ENCODE data around the gene UBR1.
"Not testable (repeated sequence)": the region's sequence is repeated elsewhere in the genome, so short reads cannot be mapped to it uniquely, and the experiment has no call there.

The UBR1 gene

DNA sequence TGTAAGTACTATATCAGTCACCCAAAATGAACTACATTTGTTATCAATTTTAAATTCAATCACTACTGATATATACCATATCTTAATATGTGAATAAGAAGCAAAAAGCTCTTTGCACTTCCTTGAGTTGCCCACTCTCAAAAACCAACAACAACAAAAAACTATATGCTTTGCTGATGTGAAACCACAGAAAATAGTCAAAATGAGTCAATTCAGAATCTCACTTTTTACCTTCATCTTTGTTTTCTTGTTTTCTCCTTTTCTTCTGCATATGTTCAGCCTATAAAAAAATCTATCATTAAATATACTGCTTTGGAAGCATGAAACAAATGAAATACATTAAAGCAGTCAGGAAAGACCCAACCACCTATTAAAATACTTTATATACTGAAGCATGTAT lies 80.7 kb downstream of the UBR1 start:
- no peak overlapping the region for H2AFZ ChIP-seq
- no peak overlapping the region for H3K27ac ChIP-seq
- H3K36me3 ChIP-seq (ENCODE audit: control insufficient read depth, insufficient read depth, low read length): no peaks in the 10 kb centered on the region
- H3K27me3 ChIP-seq (ENCODE audit: control insufficient read depth, insufficient read depth, low read length): no peaks in the 10 kb centered on the region
- no peak overlapping the region for H3K4me2 ChIP-seq (ENCODE audit: low read length)
- H3K4me1 ChIP-seq: no peaks in the 10 kb centered on the region
- TF ChIP-seq, protein P1, sequence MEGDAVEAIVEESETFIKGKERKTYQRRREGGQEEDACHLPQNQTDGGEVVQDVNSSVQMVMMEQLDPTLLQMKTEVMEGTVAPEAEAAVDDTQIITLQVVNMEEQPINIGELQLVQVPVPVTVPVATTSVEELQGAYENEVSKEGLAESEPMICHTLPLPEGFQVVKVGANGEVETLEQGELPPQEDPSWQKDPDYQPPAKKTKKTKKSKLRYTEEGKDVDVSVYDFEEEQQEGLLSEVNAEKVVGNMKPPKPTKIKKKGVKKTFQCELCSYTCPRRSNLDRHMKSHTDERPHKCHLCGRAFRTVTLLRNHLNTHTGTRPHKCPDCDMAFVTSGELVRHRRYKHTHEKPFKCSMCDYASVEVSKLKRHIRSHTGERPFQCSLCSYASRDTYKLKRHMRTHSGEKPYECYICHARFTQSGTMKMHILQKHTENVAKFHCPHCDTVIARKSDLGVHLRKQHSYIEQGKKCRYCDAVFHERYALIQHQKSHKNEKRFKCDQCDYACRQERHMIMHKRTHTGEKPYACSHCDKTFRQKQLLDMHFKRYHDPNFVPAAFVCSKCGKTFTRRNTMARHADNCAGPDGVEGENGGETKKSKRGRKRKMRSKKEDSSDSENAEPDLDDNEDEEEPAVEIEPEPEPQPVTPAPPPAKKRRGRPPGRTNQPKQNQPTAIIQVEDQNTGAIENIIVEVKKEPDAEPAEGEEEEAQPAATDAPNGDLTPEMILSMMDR (IDR thresholded peaks at IDR 0.05): no peak
- no peak overlapping the region for H3K4me3 ChIP-seq (ENCODE audit: low read depth, low read length)
- H3K9ac ChIP-seq: no peak overlapping the region
- no peaks in the 10 kb centered on the region for H3K79me2 ChIP-seq
- H3K9me3 ChIP-seq (ENCODE audit: control insufficient read depth, low read length): no peaks in the 10 kb centered on the region

DNA sequence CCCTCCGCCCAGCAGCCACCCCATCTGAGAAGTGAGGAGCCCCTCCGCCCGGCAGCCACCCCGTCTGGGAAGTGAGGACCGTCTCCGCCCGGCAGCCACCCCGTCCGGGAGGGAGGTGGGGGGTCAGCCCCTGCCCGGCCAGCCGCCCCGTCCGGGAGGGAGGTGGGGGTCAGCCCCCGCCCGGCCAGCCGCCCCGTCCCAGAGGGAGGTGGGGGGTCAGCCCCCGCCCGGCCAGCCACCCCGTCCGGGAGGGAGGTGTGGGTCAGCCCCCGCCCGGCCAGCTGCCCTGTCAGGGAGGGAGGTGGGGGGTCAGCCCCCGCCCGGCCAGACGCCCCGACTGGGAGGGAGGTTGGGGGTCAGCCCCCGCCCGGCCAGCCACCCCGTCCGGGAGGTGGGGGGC lies 91.2 kb downstream of the UBR1 start:
- not testable (repeated sequence) for H3K4me2 ChIP-seq (ENCODE audit: low read length); H3K4me3 ChIP-seq (ENCODE audit: low read depth, low read length); H2AFZ ChIP-seq; H3K79me2 ChIP-seq; H3K9me3 ChIP-seq (ENCODE audit: control insufficient read depth, low read length); H3K4me1 ChIP-seq; H3K9ac ChIP-seq; H3K27me3 ChIP-seq (ENCODE audit: control insufficient read depth, insufficient read depth, low read length); H3K27ac ChIP-seq; H3K36me3 ChIP-seq (ENCODE audit: control insufficient read depth, insufficient read depth, low read length)

DNA sequence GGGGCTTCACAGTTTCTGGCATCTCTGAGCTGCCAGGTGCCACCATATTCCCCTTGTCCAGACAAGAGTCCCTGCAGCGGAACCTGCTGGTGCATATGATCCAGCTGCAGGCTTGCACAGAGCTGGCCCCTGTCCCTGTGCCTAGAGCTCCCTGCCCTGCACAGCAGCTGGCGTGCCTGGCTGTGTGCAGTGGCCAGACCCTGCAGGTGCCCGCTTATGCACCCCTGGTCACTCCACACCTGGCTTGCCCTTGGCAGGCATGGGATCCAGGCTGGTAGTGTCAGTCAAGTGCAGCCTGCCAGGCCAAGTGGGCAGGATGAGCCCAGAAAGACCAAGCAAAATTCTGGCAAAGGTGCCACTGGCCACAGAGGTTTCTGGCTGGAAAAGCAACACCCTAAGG lies 96.6 kb downstream of the UBR1 start:
- no peaks in the 10 kb centered on the region for H3K36me3 ChIP-seq (ENCODE audit: control insufficient read depth, insufficient read depth, low read length)
- no peak overlapping the region for H3K4me3 ChIP-seq (ENCODE audit: low read depth, low read length)
- TF ChIP-seq, protein P1 (IDR thresholded peaks at IDR 0.05): no peak
- no peak overlapping the region for H3K9ac ChIP-seq
- H2AFZ ChIP-seq: no peak overlapping the region
- H3K79me2 ChIP-seq: no peaks in the 10 kb centered on the region
- no peaks in the 10 kb centered on the region for H3K4me1 ChIP-seq
- H3K27ac ChIP-seq: no peak overlapping the region
- H3K27me3 ChIP-seq (ENCODE audit: control insufficient read depth, insufficient read depth, low read length): no peaks in the 10 kb centered on the region
- no peak overlapping the region for H3K4me2 ChIP-seq (ENCODE audit: low read length)
- no peaks in the 10 kb centered on the region for H3K9me3 ChIP-seq (ENCODE audit: control insufficient read depth, low read length)

DNA sequence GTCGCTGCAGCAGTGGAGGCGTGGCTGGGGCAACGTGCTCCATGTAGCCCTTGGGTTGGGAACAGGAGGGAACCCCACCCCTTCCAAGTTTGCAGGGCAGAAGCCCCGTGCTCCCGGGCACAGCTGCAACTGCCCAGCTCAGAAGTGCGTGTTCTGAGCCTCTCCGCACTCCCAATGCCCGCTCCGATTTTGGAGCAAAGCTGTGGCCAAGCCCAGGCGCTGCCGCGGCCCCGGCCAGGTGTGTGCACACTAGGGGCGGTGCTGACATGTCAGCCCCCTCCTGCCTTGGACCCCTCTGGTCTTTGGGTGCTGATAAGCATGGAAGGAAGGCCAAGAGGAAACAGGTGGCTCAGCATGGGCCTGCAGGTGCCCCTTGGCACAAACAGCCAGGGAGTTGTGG lies 97.7 kb downstream of the UBR1 start:
- H3K36me3 ChIP-seq (ENCODE audit: control insufficient read depth, insufficient read depth, low read length): no peaks in the 10 kb centered on the region
- H3K27ac ChIP-seq: no peak overlapping the region
- H3K9ac ChIP-seq: no peak overlapping the region
- H2AFZ ChIP-seq: no peak overlapping the region
- TF ChIP-seq, protein P1 (IDR thresholded peaks at IDR 0.05): no peak
- H3K9me3 ChIP-seq (ENCODE audit: control insufficient read depth, low read length): no peaks in the 10 kb centered on the region
- H3K4me3 ChIP-seq (ENCODE audit: low read depth, low read length): no peak overlapping the region
- no peaks in the 10 kb centered on the region for H3K4me1 ChIP-seq
- no peak overlapping the region for H3K4me2 ChIP-seq (ENCODE audit: low read length)
- no peaks in the 10 kb centered on the region for H3K27me3 ChIP-seq (ENCODE audit: control insufficient read depth, insufficient read depth, low read length)
- no peaks in the 10 kb centered on the region for H3K79me2 ChIP-seq

DNA sequence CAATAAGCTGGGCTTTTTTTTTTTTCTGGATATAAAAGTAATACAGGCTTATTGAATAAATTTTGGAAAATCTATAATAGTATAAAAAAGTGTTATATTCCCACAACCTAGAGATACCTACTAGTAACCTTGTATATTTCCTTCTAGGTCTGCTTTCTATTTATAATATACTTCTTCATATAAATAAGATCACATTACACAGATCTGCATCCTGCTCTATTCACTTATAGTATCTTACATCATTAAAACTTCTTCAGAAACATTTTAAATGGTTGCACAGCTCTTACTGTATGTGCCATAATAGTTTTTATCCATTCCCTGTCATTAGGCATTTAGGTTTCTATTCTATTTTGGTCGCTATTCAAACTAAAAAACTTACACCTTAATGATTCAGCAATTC lies 98.3 kb downstream of the UBR1 start:
- Histone ChIP-seq H3K4me2 (ENCODE audit: low read length) (no peak overlapping the region), H3K36me3 (ENCODE audit: control insufficient read depth, insufficient read depth, low read length) (no peaks in the 10 kb centered on the region), H3K79me2 (no peaks in the 10 kb centered on the region), H3K27ac (no peak overlapping the region), H3K4me3 (ENCODE audit: low read depth, low read length) (no peak overlapping the region), H2AFZ (no peak overlapping the region), H3K27me3 (ENCODE audit: control insufficient read depth, insufficient read depth, low read length) (no peaks in the 10 kb centered on the region), H3K4me1 (no peaks in the 10 kb centered on the region), H3K9me3 (ENCODE audit: control insufficient read depth, low read length) (no peaks in the 10 kb centered on the region), H3K9ac (no peak overlapping the region)
- TF ChIP-seq, protein P1 (IDR thresholded peaks at IDR 0.05): no peak

Measured in parathyroid adenoma (tissue), 2 donors.